Stimulated activated CD4-positive, alpha-beta T cell treated with anti-CD3 and anti-CD28 coated beads, Interleukin-2, amount 100 ng/mL, for 48 hours (primary cell): ENCODE measurements around the gene ANKFN1.

Experiments used
- DNase-seq, 2 donors: peaks; one replicate each; pipeline ENCODE4 v3.0.0-alpha.2; 2020

Gene ANKFN1

DNA sequence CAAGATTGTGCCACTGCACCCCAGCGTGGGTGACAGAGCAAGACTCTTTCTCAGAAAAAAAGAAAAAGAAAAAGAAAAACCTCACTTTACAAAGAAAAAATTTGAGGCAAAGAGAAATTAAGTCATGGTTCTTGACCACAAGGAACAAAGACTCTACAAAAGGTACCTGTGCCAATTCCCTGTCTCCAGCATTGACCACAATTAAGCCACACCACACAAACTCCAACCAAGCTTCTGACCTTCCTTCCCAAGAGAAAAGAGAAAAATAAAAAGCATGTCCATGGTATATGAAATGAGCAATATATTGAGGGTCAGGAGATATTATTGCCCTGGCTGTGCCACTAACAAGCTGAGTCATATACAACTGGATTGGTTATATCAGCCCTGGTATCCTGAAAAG lies 293.9 kb downstream of the ANKFN1 start:
- DNase-seq = no peak

DNA sequence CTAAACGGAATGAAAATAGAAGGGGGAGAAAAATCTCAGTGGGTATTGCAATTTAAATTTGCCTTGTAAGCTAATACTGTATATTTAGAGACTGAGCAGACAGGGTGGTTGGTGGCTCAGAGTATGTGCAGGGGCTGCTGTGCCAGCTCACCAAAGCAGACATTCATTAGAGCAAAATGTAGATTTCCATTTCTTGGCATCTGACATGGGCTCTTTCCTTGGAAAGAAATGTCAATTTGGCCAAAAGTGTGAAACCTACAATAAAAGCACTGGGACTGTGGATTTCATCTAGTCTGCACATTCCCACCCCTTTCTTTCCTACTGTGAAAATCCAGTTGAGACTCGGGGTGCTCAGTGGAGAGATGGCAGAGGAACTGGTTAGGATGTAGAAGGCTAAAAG lies 295.1 kb downstream of the ANKFN1 start:
- DNase-seq = no peak

DNA sequence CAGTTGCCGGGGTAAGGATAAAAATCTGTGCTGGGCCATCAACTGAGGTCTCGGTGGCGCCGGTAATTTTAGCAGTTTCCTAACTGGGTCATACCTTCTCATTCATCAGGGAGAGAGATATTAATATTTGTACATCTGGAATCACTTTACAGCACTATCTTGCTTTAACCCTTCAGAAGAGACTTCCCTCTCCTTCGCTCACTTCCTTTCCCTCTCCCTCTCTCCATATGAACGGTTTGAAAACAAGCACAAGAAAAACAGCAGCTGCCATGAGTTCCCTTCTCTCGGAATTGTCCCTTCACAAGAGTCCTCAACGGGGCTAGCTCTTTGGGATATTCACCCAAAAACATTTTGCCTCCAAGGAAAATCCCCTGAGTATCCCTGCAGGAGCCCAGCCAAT lies 295.9 kb downstream of the ANKFN1 start:
- no peak for DNase-seq

DNA sequence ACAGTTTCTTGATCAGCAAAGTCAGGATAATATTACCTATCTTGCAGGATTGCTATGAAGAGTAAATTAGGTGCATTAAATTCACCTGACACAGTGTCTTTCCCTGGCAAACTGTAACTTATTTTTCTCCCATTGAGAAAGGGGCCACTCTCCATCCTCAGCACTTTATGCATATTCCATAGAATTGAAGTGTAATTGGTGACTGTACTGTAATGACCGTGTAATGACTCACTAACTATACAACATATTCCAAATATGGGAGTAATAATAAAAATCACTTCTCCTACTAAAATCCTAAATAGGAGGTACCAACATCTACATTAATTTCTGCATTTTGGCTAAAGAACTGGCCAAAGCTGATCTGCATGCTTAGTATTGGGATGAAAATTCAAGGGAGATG lies 298.4 kb downstream of the ANKFN1 start:
- no peak for DNase-seq

DNA sequence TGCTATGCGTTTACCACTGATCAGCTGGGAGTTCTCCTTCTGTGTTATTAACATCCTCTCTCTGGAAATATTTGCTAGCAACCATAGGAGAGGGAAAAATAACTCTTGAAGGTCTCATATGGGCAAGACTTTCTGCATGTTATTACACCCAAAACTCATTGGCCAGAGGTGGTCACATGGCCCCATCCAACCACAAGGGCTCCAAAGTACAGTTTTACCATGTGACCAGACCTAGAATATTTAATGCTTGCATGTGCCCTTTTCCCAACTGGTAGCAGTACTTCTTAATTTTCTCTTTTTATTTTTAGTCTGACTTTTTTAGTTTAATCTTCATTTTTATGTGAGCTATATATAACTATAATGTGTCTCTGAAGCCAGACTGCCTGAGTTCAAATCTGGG lies 299.2 kb downstream of the ANKFN1 start:
- no peak for DNase-seq

DNA sequence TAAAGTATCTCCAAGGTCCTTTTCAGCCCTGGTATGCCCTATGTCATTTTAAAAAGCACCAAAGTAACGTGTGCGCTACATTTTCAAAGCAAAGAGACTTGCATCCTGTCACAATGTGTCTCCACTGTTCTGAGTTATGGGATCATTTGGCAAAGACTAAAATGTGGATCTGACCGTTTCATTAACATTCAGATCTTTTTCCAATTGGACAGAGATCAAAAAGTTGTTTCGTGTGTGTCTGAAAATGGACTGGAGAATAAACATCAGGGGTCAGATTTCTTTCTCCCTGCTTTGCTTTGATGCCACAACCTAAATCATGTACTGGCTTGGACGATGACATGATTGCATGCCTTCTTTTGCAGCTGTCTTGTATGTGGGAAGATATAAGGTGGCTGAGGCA lies 304.2 kb downstream of the ANKFN1 start:
- no peak for DNase-seq

DNA sequence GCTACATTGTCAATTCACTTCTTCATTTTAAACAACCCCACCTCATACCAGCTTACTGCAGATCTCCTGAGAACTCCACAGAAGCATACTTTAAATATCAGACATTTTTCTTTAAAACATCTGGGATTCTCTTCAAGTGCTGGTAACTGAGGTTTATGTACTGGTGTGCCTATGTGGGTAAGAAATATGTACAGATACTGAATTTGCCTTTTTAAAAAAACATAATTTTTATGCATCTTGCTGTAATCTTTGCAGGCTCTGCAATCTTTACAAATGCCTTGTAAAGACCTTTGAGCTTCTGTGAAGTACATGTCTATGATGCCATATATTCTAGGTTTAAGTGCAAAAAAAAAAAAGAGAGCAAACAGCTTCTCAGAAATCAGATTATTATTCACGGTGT lies 312.6 kb downstream of the ANKFN1 start:
- no peak for DNase-seq

DNA sequence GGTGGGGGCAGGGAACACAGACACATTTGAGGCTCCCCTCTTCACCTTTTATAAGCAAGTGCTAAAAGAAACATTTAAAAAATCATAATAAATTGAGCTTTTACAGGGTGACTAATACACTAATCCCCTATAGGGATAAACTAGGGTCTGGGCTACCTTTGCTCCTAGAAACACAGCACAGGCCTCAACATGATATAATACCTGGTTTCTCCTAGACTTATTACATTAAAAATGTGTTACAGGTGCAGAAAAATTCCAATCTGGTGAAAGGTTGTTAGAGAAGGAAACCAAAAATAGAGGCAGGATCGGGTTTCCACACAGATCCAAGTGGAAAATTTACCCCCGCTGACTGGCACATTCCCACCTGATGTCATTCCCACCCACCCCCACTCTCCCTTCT lies 315.6 kb downstream of the ANKFN1 start:
- DNase-seq = no peak

DNA sequence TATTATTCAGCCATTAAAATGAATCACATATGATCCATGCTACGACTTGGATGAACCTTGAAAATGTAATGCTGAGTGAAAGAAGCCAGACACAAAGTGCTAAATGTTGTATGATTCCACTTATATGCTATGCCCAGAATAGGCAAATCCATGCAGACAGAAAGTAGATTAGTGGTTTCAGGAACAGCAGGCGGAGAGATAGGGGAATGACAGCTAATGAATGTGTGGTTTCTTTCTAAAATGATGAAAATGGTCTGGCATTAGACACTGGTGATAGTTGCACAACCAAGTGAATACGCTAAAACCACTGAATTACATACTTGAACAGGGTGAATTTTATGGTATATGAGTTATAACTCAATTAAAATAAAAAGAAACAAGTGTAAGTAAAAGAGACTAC lies 318.4 kb downstream of the ANKFN1 start:
- DNase-seq = no peak

DNA sequence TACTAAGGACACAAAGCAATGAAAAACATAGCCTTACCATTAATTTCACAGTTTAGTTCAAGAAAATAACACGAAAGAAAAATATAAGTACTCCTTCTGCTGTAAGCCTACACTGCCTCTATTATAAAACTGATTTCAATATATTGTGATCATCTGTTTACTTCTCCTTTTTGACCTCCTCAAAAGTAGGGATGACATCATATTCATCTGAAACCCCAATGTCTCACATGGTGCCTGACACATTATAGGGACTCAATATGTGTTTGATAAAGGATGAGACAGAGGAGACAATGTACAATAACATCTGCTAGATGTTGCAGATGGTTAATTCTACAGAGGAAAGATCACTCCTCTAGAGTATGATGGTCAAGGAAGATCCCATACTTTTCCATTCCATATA lies 321.8 kb downstream of the ANKFN1 start:
- DNase-seq = no peak

DNA sequence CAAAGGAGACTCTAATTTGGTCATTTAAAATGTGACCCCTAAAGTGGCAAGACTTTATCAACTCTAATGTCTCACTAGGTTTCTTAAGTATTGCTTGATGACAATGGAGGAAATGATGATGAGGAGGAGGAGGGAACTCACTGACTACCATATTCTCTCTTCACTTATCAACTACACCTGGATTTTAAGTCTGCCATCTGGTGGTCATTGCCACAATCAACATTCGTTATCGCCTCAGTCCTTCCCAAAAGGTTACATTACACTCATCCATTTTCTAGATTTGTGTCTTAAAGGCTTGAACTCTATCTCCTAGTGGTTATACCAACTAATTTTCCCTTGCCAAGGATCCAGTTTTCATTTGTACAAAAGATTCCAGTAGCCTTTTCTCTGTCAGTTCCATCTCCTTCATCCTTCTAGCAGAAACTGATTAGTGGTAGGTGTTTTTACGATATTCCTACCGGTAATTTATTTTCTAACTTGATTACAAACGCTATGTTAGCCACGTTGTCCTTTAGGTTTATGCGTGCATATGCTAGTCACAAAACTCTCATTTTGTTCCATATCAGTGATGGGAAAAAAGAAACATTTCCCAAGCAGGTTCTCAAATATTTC lies 325.7 kb downstream of the ANKFN1 start:
- peak; percentile 1 for DNase-seq

DNA sequence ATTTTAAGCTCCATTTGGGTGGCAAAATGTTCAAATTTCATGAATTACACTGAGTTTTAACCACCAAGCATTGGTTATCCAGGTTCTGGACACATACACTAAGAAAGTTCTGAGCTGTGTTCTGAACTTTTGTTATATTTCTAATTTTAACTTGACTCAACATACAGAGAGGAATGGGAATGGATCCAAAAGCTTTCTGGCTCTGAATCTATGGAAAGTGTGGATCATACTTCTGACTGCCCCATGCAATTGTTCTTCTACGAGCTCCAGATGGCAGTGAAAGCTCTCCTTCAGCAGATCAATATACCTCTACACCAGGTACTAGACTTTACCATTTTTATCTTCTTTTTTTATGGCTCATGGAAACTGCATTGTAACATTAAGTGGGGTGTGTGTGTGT lies 327.2 kb downstream of the ANKFN1 start:
- no peak for DNase-seq

DNA sequence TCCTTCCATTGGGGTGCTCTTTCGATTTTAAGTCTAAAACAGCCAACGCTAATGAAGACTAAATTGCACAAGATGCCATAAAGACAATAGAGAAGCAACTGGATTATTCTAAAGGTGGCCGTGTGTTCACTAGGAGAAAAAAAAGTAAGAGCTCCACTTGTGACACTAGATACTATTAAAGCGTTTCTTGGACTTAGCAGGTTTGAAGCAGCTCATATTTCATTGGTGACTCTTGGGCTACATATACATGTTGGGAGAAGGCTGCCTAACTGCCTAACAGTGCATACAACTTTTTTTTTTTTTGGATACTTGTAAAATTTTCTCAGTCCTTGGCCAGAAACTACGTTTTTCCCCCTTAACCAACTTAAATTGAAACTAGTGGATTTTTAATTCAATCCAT lies 328.4 kb downstream of the ANKFN1 start:
- no peak for DNase-seq

DNA sequence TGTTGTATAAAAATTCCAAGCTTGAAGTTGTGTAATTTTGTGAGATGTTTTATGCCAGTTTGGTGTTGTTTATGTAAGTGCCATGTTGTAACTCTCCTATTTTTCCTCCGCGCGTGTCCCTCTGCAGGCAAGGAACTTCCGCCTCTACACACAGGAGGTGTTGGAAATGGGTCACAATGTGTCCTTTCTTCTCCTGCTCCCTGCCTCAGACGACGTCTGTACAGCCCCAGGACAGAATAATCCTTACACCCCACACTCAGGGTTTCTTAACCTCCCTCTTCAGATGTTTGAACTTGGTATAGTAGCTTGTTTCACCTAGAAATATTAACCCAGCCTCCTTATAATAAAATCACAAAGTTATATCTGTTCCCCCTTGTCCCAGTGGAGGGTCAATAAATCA lies 329.0 kb downstream of the ANKFN1 start:
- DNase-seq = no peak

DNA sequence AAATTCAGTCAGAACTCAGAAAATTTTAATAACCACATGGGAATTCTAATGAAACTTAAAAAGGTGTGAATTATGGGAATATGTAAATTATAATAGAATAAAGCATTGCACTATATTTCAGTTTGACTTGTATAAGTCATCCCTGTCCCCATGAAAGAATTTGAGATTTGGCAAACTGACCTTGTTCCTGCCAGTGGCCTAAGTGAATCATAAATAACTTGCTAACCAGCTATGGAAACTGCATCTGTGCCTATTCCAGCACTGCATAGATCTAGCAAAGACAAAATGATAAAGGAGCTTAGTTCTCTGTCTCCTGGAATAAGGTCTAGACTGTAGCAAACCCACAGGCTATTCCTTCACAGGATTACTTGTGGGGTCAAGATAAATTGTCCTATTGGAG lies 333.5 kb downstream of the ANKFN1 start:
- no peak for DNase-seq

DNA sequence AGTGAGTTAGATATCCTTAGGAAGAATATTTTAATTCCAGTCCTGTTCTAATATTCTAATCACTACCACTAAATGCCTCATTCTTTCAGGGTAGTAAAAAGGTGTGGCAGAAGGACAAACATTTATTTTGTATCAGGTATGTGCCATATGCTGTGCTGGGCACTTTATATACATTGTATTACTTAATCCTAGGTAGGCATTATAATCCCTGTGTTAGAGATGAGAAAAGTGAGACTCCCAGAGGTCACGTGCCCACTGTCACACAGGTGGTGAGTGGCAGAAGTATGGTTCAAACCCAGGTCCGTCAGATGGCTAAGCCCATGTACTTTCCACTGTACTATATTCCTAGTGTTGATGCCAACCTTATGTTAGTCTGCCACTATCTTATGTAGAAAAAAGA lies 335.5 kb downstream of the ANKFN1 start:
- DNase-seq = no peak

DNA sequence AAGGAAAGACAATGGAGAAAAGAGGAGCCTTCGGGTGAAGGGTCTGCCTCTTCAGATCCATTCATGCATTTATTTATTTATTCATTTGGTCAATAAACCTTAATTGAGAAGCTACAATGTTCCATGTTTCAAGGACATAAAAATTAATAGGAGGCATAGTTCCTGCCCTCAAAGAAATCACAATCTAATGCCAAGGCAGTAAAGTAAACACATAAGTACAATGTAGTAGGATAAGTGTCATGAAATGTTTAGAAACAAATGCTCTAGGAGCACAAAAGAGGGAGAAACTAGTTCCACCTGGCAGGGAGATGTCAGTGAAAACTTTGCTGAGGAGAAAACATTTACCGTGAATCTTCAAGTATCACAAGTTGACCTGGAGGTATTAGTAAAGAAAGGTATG lies 336.7 kb downstream of the ANKFN1 start:
- no peak for DNase-seq

DNA sequence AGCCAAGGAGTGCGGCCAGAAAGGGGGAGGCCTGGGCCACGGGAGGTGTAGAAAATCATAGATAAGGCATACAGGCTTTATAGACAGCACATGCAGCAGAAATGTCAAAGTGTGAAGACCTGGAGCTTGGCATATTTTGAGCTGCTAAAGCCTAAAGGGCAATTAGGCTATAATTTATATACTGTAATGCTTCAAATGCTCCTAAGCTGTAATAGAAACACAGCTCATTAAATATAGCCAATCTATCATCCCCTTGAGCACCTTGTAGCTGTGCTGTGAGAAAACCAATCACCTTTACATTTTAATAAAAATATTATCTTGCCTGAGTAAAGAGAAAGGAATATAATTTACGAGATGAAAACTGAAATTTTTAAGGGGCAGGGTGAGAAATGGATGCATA lies 342.3 kb downstream of the ANKFN1 start:
- no peak for DNase-seq

DNA sequence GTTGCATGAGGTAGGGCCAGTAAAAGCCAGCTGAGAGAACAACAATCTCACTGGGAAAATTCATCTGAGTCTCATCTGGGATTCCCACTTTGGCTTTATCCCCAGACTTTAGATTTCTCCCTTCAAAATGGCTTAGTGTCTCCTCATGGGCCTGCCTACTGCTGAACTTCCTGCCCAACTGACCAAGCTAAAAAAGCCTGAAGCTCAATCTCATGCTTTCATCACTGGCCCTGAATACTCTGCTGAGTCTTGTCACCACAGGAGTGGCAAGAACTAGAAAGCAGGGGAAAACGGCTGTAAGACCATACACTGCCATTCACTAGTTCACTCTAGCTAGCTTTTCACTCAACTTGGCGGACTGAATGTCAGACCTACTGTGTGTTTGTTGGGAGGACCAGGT lies 343.9 kb downstream of the ANKFN1 start:
- DNase-seq = no peak

DNA sequence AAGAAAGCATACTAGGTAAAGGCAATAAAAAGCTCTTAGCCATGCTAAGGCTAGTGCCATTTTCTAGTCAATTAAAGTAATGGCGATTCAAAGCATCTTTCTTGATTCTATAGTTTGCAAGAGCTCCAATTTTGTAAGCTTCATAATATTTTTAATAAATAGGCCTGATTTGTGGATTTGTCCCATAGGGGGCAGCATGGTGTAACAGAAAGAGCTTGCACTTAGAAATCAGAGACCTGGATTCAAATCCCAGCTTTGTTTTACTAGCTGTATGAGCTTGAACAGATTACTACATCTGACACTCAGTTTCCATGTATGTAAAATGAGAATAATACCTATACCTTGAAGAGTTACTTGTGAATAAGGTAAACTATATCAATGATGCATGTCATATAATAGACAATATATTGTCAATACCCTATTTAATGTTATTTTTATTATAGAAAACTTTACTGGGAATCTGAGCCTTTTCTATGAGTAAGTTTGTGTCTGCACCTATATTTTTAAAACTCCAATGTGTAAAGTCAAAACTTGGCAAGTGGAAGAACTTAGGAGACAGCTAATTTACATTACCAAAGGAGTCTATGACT lies 346.6 kb downstream of the ANKFN1 start:
- DNase-seq = peak; percentile 11 to 24

DNA sequence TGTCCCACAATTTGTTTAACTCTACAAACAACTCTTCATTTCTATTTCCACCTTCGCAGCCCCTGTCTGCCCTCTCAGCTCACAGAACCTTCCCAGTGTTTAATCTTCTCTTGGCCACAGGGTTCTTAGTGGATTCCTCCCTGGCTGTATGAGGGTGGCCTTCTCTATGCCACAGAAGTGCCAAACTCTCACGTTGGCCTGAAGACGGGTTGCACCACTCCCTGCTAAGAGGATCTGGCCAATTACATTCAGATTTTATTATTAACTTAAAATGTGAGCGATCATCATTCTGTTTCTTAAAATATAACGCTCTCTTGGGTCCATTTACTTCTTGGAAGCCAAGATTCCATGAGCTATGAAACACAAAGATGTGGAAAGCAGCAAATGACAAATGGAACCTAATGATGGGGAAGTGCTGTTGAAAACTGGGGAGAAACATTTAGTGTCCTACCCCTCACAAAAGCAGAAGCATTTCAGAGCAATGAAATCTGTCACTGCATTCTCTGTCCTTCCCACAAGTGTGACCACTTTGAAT lies 348.9 kb downstream of the ANKFN1 start:
- DNase-seq = no peak

DNA sequence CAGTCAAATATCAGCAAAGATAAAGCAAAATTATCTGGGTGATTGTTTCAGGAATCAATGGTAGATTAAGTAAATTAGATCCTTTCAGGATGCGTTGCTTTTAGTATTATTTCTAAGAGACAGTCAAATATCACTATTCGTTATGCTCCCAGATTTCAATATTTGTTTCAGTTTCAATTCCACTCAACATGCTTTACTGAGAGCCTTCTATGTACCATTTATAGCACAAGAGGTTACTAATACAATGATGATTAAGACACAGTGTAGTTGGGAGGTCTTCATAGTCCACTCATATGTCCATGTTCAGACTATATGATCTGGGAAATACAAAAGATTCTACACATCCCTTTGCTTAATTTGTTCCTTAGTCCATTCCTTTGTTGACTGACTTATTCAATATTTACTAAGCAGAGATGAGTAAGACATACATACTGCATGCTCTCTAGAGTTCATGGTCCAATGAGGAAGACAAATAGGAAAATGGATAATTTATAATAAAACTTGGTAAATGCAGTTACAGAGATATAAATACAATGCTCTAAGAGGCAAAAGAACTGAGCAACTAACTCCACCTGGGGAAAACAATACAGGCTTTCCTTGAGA lies 352.0 kb downstream of the ANKFN1 start:
- no peak for DNase-seq

DNA sequence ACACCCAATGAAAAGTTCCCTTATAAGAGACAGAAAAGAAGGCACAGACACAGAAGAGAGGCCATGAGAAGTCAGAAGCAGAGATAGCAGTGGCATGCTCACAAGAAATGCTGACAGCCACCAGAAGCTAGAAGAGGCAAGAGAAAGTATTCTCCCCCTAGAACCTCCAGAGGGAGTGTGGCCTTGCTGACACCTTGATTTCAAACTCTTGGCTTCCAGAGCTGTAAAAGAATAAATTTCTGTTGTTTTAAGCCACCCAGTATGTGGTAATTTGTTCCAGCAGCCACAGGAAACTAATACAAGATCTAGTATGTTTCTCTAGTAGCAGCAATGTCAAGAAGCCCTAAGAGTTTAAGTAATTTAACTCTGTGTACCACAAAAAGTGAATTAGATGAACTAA lies 353.1 kb downstream of the ANKFN1 start:
- no peak for DNase-seq

DNA sequence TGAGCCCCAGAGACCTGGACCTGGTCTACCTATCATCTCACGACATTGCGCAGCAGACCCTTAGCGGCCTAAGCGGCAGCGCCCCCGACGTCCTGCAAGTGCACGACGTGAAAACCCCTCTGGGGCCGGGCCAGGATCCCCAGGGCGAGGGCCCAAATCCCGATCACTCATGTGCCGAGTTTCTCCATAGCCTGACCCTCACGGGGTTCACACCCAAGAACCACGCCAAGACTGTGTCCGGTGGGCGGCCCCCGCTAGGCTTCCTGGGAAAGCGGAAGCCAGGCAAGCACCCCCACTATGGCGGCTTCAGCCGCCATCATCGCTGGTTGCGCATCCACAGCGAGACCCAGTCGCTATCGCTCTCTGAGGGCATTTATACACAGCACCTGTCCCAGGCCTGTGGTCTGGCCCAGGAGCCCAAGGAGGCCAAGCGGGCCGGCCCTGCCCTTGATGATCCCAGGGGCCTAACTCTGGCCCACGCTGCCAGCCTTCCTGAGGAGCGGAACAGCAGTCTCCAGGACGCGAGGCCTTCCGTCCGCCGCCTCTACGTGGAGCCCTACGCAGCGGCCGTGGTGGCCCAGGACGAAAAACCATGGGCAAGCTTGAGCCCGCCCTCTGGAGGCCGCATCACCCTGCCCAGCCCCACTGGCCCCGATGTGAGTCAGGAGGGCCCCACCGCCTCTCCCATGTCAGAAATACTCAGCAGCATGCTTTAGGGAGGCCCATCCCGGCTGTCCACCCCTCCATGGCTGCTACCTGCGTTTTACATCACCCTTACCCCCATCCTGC lies 357.5 kb downstream of the ANKFN1 start:
- no peak for DNase-seq
